HG02870 (cell line): ENCODE data around the gene ITPKC.
A peak's percentile ranks its signal among the peaks of the same experiment; 100 is the strongest.

Experiments used
- ATAC-seq: cut with Tn5 transposase; IDR thresholded peaks from one replicate; pipeline ENCODE4 v1.9.1; 2021; ENCODE audit warnings: mild to moderate bottlenecking, moderate library complexity; ENCODE audit not compliant: unreplicated experiment

The ITPKC gene

DNA sequence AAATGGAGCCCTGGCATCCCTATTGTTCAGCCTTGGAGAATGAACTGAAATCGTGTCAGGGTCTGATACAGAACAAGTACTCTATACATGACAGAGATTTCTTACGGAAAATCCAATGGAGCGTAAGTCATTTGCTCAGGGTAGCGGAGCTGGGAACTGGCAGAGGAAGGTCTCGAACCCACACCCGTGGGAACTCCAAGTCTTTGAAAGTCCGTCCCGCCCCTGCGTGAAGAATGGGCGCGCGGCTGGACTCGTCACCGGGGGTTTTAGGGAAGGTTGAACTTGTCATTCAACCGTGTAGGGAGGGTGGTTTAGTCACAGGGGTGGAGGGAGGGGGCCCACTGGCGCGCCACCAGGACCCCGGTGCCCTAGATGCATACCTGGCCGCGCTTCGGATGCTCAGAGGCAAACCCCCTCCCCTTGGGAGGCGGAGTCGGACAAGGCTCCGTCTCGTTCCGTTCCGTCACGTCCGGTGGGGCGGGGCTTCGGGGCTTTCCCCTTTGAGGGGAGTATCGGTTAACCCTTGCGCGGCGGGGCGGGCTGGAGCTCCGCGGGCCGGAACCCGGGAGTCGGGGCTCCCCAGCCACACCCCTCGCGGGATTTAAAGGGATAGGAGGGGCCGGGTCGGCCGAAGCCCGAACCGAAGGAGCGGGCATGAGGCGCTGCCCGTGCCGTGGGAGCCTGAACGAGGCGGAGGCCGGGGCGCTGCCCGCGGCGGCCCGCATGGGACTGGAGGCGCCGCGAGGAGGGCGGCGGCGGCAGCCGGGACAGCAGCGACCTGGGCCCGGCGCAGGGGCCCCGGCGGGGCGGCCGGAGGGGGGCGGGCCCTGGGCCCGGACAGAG lies at the start of gene ITPKC, which contains the start of gene COQ8B:
TSS of gene ITPKC (plus strand) at position 631 of the 843 bp plus-strand sequence. CDS start at position 655, 24 bp downstream.
TSS of gene COQ8B (minus strand) at position 405 of the 843 bp plus-strand sequence. CDS start 2,254 bp downstream, outside the sequence.
- peak; percentile 70 for ATAC-seq

DNA sequence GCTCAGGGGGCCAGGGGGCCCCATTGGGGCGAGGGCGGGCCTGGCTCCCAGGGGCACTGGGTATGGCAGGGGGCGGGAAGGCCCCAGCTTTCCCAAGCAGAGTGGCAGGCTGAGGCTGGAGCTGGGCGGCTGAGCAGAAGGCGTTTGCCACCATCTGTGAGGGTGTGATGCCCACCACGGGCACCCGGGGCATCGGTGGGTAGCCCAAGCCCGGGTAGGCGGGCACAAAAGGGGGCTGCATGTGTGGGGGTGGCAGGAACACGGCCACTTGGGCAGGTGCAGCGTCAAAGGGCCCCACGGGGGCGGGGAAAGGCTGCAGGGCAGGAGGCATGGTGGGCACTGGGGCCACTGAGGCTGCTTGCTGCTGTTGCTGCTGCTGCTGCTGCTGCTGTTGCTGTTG lies 49.3 kb upstream of the ITPKC start:
- no peak for ATAC-seq

DNA sequence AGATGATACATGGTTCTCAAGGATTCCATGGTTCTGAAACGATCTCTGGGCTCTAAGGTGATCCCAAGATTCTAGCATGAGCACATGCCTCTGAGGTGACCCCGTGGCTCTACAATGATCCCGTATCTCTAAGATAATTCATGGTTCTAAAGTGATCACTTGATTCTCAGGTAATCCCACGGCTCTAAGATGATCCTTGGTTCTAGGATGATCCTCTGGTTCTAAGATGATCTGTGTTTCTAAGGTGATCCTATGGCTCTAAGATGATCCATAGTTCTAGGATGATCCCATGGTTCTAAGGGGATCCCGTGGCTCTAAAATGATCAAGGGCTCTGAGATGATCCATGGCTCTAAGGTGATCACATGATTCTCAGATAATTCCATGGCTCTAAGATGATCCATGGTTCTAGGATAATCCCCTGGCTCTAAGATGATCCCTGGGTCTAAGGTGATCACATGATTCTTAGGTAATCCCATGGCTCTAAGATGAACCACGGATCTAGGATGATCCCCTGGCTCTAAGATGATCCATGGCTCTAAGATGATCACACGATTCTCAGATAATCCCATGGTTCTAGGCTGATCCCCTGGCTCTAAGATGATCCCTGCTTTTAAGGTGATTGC lies 47.8 kb upstream of the ITPKC start:
- ATAC-seq, result no peak

DNA sequence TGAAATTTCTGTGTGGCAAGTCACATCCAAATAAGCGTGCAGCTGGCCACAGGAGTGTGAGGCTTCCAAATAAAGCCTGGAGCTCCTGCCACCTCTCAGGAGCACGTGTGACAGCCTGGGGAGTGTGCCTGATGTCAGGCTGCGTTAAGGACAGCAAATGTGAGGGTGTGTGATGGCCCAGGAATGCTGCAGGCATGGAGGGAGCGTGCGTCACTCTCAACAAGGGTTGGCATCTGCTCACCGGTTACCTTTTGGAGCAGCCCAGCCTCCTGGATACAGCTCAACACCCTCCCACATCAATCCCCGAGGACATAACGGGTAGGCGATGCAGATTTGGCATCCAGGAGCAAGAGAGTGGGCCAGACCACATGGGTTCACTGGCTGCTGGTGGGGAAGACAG lies 45.5 kb upstream of the ITPKC start:
- ATAC-seq, result no peak

DNA sequence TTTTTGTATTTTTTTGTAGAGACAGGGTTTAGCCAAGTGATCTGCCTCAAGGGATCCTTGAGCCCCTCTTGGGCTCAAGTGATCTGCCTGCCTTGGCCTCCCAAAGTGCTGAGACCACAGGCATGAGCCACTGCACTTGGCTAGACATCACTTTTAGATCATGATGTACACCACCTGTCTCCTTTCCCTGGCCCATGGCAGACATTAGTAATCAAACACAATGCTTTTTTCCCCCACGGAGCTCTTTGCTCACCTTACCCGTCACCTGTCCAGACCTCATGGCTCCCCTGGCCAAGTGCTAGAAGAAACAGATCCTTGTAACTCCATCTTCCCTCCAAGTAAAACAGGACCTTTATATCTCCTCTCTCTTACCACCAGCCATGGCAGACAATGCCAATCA lies 44.9 kb upstream of the ITPKC start:
- no peak for ATAC-seq

DNA sequence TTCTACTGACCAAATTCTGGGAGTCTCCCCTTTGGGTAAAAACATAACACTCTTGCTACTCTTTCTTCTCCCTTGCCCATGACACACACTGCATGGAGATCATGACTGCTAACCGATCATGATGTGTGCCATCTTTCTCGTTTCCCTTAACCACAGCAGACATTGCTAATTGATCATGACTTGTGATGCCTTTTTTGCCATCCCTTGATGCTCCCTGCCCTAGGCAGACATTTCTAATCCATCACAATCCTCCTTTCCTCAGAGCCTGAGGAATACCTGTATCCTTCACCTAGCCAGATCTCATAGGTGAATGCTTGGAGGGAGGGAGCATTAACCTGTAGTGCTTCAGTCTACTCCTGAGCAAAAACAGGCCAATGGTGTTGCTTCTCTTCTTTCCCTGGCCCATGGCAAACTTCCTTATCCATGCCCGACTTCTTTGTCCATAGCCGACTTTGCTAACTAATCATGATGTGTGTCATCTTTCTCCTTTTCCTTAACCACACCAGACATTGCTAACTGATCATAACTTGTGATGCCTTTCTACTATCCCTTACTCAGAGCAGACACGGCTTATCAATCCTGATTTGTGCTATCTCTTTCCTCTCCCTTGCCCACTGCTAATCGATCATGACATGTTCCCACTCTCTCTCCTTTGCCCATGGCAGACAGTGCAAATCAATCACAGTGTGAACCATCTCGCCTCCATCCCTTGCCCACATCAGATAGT lies 44.2 kb upstream of the ITPKC start:
- no peak for ATAC-seq

DNA sequence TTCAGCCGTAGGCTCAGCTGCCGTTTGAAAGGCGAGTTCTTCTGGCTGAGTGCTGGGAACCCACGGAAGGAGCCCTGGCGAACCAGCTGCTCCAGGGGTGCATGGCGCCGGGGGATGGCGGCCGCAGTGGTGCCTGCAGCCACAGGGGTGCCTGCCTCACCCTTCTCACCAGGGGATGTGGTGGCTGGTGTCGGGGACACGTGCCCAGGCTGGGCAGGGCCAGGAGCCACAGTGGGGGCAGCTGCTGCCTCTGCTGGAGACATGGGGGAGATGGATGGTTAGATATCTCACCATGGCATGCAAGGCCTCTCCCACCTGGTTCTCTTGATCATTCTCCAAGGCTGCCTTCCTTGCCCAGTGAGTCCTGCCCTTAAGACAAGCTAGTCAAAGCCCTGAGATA lies 43.5 kb upstream of the ITPKC start:
- no peak for ATAC-seq

DNA sequence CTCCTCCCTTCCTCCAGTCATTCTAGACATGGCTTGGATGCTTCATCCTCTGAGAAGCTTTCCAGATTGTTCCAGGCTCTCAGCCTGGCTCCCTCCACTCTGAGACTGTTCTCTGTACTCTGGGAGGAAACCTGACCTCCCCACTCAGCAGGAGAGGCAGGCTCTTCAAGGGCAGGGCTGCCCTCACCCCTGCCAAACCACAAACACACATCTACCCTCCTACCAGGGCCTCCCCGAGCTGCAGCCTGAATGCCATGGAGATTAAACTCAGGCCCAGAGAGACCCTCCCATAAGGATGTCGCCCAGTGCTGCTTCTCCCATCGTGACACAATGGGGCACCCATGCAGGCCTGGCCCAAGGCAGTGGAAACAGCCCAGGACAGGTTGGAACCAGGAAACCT lies 42.6 kb upstream of the ITPKC start:
- ATAC-seq, result no peak

DNA sequence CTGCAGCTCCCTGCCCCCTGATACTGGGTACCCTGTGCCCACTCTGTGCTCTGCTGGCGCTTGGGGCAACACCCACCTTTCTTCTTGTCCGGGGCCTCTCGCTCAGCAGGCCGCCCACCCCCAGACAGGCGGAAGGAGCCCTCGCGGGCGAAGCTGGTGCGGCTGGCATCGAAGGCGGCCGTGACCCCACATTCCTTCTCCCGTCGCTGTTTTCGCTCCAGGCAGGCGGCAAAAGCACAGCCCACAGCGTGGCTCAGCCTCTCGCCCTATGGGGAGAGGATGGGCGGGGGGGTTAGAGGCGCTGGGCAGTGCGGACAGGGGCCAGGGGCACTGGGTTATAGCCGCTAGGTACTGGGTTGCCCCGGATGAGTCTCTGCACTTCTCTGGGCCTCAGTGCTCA lies 39.8 kb upstream of the ITPKC start:
- ATAC-seq, result no peak

DNA sequence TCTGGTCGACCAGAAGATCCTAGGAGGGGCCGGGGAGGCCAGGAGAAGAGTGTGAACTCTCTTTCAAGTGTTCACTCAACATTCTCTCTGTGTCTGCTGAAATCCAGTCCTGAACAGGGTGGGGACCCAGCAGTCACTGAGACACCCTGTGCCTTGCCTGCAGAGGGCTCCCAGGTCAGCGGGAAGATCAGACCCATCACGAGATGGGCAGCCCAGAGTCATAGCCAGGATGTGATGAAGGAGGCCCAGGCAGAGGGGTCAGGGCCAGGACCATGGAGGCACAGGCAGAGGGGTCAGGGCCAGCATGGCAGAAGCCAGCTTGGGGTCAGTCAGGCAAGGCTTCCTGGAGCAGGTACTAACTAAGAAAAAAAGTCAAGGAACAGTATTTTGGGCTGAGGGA lies 35.9 kb upstream of the ITPKC start:
- ATAC-seq, result no peak

DNA sequence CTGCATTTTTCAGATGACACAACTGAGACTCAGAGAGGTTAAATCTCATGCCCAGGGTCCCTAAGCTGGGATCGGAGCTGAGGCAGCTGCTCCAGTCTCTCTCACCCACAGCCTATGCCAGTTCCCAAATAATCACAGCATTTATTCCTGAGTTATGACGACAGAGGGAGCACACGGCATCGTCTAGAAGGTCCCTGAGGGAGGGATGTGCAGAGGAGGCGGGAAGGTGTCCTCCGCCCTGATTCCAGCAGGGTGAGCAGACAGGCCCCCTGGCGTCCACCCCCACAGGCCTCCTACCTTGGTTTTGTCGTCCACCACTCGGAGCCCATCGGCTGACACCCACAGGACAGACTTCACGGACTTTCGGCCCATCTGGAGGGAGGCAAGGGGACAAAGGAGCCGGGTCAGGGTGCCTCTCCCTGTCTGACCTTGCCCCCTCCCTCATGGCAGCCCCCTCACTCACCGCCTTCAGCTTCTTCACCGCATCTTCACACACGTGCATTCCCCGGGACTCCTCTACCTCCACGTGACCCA lies 34.4 kb upstream of the ITPKC start:
- ATAC-seq, result no peak

DNA sequence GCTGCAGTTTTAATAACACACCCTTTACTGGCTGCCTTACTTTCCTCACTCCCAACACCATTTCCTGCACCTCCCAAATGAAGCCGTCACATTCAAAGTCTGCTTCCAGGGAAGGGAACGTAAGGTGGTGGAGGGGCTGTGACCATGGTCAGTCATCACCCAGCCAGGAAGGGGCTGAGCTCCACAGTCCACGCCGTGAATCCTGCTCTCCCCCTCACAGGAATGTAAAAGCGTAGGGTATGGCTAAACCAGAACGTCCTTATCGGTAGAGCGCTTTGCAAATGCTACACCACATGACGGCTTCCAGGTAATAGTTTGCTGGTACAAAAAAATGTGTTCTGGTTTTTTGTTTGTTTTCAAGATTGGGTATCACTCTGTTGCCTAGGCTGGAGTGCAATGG lies 33.5 kb upstream of the ITPKC start:
- no peak for ATAC-seq

DNA sequence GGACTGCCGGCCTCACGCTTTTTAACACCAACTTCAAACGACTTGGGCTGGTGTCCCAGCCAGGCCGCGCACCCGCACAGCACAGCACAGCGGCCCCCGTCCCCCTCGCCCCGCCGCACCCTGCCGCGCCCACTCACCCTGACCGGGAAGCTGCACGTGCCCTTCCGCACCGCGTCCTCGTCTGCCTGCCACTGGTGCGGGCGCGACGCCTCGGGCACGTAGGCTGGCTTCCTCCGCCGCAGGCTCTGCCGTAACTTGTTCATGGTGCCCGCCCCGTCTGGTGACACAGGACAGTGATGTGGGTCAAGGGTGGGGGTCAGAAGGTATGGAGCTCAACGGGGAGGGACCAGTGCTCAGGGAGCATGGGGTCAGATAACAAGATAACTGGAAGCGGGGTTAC lies 32.6 kb upstream of the ITPKC start:
- no peak for ATAC-seq

DNA sequence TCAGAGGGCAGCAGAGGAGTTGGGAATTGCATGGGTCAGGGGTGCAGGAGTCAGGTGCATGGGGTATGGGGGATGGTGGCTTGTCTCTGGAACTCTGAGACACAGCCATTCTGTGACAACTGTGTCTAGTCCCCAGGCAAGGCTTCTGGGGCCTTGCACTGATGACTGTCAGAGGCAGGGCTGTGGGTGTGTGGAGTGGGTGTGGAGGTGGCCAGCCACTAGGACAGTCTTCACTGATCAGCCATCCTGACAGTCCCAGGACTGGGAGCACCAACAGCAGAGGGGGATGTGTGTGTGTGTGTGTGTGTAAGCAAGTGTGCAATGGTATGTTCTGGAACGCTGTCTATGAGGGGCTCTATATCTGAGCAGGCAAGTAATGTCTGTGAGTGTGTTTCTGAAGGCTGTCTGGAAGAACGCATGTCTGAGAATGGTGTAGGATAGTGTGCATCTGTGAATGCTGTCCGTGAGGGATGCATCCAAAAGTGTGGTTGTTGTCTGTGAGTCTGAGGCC lies 31.8 kb upstream of the ITPKC start:
- no peak for ATAC-seq

DNA sequence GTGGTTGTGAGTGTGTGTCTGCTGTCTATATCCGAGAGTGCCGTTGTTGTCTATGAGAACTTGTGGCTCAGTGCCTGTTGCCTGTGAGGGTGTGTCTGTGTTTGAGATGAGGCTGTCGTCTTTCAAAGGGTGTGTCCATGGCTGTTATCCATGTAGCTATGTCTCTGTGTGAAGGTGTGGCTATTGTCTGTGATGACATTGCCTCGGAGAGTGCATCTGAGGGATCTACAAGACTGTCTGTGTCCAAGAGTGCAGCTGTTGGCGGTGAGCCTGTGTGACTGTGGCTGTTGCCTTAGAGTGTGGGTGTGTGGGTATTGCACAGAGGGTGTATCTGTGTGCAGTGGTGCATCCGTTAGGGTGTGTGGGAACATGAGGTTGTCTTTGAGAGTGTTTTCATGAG lies 31.3 kb upstream of the ITPKC start:
- ATAC-seq, result no peak

DNA sequence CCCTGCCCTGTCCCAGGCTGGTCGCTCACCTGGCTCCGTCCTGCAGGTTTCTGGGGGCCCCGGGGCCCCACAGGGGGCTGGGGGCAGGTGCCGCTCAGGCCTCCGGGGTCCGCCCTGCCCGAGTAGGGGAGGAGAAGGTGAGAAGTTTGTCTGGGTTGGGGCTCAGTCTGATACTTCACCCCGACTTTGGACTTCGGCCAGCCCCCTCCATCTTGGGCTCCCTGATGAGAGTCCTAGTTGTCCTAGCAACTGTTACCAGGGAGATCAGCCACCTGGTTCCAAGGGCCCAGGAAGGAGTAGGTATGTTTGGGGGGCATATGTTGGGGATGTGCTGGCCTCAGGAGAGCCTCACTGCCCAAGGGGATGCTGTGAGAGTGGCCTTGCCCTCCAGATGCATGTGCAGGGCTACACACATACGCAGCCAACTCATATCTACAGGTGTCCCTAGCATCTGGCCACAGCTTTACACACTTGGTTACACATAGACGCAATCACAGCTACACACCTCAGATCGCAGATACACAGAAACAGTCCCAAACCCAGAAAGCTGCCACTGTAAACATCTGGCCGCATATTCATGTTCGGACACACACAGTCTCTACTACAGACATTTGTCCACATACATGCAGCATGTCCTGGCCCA lies 29.9 kb upstream of the ITPKC start:
- no peak for ATAC-seq

DNA sequence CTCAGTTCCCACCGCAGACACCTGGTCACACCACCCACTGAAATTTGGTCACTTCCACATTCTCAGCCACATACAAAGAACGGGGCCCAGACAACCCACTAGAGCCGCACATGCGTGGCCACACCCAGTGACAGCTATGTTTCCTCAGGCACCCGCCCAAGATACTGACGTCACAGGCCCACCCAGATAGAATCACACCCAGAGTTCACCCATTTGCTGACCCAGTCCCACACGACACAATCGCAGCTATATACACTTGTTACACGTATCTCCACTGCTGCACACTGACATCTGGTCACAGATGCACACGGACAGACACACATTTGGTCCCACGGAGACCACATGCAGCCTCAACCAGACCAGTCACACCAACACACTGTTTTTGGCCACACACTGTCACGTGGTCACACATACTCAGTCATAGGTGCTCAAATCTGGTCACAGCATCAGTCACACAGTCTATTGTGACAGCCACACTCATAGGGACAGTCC lies 29.3 kb upstream of the ITPKC start:
- peak; percentile 36 for ATAC-seq

DNA sequence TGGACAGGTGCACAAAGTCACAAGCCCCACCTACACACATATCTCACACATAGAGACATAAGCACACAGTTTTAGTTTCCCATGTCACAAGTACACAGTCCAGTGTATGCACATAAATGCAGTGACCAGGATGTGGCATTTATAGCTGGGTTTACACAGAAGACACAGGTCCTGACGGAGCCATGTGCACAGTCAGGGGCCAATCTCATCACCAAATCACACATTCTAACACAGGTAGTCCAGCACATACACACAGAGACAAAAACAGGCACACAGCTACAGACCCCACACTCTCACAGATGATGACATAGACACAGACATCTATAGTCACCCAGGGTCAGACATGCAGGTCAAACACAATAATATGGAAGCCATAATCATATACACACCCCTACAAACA lies 28.6 kb upstream of the ITPKC start:
- no peak for ATAC-seq

DNA sequence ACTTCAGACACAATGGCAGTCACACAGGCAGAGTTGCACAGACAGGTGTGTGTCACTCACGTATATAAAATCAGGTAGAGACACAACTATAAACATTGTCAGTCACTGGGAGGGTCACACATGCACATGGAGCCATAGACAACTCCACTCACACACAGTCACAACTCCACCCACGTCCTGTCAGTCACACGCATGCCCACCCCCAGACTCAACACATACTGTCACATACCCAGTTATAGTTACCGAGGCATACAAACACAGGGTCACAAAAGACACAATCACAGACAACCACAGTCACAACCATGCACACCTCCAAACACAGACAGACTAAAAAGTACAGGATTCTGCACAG lies 27.9 kb upstream of the ITPKC start:
- no peak for ATAC-seq

DNA sequence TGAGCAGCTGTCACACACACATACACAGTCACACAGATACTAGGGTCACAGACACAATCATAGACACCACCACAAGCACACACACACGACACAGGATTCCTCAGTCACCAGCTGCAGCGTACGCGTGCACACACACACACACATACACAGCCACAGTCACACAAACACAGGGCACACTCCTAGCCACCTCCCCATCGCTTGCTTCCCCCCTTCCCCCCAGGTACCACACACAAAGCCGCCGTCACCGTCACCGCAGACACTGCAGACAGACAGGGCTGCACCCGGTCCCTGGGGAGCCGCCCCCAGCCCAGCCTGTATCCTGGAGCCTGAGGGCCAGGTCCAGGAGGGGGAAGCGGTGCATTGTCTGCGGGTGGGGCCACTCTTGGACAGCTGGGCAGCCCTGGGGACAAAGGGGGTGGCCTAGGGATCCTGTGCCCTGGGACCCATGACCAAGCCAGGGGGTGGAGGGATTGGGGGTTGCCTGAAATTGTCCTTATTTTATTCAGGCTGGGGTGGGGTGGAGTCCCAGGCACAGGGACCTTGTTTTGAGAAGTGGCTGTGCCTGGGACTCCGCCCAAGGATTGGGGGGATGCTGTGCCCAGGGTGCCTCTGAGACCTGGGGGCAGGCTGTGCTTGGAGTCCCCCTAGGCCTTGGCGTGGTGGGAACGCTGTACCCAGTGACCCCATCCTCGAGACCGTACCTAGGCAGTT lies 27.4 kb upstream of the ITPKC start:
- ATAC-seq, result no peak
